ENCODE results near the gene LAMC1.

DNA sequence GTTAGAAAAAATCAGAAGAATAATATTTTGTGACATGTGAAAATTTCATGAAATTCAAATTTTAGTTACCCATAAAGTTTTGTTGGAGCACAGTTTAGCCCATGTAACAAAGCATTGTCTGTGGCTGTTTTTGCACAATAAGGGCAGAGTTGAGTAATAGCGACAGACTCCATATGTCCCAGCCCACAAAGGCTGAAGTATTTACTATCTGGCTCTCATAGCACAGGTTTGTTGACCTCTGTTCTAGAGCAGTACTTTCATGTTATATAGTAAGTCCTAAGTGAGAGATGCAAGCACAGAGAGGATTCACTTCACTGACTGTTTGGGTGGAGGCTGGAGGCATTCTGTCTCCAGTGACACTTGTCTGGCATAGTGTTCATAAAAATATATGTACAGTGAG lies 6.8 kb downstream of the LAMC1 start:
- no peak for TF ChIP-seq POLR2A (IDR thresholded peaks at IDR 0.05; ENCODE audit: low read depth, low read length)
- no peak for TF ChIP-seq TAF1 (IDR thresholded peaks at IDR 0.05; ENCODE audit: borderline replicate concordance, low read depth, low read length)

All from GM12892 (cell line).